AG10803 (cell line): ENCODE data around the gene IL11.

Experiments
- DNase-seq: peaks from one replicate; pipeline ENCODE4 v3.0.0; 2010; ENCODE audit warnings: low read depth
- H3K4me3 ChIP-seq: 2 replicates; pipeline ENCODE4 v1.5.1; 2011; ENCODE audit warnings: mild to moderate bottlenecking, low read length, control low read depth
- TF ChIP-seq, protein P1 (sequence below): conservative IDR thresholded peaks from 2 replicates; pipeline ENCODE4 v1.5.1; 2011; ENCODE audit warnings: mild to moderate bottlenecking, low read length, control low read depth, inconsistent platforms

The IL11 gene

DNA sequence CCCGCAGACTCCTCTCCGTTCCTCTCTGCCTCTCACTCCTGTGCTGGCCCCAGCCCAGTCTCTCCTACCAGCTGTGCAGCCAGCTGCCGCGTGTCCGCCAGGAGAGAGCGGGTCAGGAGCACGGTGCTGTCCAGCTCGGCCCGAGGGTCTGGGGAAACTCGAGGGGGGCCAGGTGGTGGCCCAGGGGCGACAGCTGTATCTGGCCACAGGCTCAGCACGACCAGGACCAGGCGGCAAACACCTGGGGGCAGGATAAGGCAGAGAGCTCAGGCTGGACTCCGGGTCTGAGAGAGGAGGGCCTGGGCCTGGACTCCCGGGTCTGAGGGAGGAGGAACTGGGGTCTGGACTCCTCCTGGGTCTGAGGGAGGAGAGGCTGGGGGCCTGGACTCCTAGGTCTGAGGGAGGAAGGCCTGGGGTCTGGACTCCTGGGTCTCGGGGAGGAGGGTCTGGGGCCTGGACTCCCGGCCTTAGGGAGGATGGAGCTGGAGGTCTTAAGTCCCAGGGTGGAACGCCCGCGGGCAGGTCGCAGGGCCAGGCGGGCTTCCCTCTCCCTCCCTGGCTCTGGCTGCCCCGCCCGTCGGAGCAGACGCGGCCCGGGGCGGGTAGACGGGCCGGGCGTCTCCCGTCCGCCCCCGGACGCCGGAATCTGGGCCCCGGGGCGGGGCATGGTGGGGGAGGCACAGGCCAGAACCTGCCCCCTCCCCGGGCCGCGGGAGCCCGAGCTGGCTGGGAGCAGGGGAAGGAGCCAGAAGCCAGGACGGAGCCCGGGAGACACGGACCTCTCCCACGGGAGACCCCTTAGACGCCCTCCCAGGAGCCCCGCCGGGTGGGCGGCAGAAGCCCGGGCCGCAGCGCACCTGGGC is 1.3 kb downstream of the IL11 start:
- peak overlapping the region; percentile 64 for H3K4me3 ChIP-seq
- DNase-seq, result peak; percentile 71
- TF ChIP-seq, protein P1, sequence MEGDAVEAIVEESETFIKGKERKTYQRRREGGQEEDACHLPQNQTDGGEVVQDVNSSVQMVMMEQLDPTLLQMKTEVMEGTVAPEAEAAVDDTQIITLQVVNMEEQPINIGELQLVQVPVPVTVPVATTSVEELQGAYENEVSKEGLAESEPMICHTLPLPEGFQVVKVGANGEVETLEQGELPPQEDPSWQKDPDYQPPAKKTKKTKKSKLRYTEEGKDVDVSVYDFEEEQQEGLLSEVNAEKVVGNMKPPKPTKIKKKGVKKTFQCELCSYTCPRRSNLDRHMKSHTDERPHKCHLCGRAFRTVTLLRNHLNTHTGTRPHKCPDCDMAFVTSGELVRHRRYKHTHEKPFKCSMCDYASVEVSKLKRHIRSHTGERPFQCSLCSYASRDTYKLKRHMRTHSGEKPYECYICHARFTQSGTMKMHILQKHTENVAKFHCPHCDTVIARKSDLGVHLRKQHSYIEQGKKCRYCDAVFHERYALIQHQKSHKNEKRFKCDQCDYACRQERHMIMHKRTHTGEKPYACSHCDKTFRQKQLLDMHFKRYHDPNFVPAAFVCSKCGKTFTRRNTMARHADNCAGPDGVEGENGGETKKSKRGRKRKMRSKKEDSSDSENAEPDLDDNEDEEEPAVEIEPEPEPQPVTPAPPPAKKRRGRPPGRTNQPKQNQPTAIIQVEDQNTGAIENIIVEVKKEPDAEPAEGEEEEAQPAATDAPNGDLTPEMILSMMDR, result no peak

DNA sequence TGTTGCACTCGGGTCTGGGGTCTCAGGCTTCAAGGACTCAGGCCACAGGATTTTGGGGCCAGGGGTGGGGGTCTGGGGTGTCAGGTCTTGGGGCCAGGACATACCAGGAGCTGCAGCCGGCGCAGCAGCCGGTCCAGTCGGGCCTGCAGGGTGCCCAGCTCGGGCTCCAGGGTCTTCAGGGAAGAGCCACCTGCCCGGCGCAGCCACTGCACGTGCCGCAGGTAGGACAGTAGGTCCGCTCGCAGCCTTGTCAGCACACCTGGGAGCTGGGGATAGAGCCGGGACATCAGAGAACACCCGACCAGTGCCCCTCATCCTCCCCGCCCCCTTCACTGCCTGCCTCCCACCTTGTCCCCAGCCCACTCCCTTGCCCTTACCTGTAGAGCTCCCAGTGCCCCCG is 2.2 kb downstream of the IL11 start:
- TF ChIP-seq, protein P1, result no peak
- no peak overlapping the region for H3K4me3 ChIP-seq
- no peak for DNase-seq

DNA sequence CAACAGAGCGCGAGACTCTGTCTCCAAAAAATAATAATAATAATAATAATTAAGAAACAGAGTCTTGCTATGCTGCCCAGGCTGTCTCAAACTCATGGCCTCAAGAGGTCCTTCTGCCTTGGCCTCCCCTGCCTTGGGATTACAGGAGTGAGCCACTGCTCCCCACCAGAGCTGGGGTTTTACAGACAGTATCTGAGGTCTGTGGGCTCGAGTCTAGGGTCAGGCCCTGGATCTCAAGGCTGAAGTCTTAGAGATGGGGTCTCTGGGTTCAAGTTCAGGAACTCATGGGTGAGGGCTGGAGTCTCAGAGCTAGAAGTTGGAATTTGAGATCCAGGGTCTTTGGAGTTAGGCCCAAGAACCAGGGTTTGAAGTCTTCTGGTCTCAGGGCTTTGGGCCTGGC is 3.5 kb downstream of the IL11 start:
- H3K4me3 ChIP-seq, result no peak overlapping the region
- no peak for DNase-seq
- TF ChIP-seq, protein P1, result no peak

DNA sequence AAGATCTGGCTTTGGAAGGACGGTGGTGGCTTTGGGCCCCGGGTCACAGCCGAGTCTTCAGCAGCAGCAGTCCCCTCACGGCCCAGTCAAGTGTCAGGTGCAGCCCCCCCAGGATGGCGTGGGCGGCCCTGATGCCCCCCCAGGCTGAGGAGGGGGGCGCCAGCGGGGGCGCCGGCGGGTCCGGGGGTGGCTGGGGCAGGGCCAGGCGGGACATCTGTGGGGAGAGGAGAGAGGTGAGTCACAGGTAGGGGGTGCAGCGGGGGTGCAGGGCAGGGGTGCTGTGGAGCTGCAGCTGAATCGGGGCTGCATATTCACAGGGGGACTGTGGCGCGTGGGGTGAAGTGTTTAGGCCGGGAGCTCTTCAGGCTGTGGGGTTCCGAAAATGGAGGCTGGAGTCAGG is 4.3 kb downstream of the IL11 start:
- DNase-seq, result no peak
- no peak overlapping the region for H3K4me3 ChIP-seq
- TF ChIP-seq, protein P1, result no peak

DNA sequence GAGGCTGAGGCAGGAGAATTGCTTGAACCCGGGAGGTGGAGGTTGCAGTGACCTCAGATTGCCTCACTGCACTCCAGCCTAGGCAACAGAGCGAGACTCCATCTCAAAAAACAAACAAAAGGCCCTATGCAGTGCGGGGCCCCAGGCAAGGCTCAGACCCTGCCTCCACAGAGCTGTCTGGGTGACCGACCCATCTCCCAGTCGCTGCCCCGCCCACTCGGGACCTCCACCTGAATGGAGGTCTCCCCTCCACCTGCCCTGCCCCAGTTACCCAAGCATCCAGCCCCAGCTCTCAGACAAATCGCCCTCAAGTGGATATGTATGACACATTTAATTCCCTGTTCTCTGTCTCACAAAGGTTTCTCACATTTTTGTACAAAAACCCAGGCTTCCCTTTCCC is 5.0 kb downstream of the IL11 start:
- no peak overlapping the region for H3K4me3 ChIP-seq
- TF ChIP-seq, protein P1, result no peak
- no peak for DNase-seq

DNA sequence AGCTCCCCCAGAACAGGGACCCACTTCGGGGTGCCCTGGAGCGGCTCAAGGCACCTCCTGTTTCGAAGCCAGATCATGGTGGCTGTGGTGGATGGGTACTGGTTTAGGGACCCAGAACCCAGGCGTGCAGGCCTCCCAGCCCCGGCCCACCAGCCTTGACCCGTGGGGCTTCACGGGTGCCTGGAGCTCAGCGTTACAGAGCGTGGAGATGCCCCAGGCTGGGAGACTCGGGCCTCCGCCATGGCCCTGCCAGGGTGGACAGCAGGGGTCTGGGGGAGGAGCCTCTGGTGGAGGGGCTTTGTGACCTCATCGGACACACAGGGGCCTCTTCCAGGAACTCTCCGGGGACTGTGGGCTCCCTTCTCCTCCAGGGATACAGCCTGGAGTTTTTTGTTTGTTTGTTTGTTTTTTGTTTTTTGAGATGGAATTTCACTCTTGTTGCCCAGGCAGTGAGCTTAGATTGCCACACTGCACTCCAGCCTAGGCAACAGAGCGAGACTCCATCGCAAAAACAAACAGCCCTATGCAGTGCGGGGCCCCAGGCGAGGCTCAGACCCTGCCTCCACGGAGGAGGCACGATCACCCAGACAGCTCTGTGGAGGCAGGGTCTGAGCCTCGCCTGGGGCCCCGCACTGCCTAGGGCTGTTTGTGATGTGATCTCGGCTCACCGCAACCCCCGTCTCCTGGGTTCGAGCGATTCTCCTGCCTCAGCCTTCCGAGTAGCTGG is 7.1 kb downstream of the IL11 start, which contains the start of gene GARIN5B:
TSS of gene GARIN5B (minus strand) at position 271 of the 727 bp plus-strand sequence. CDS start at position 77, 194 bp downstream.
- TF ChIP-seq, protein P1, result no peak
- H3K4me3 ChIP-seq, result no peak within 1 kb of the TSS
- DNase-seq, result no peak
